Measurements from ENCODE around the gene RPL15.

GRCh38 chr3:23884481-23884880, 32.5 kb upstream of the RPL15 start:
- TF ChIP-seq CTCF (IDR thresholded peaks at IDR 0.05) (peak; percentile 37), EZH2 (IDR thresholded peaks at IDR 0.05) (no peak), EZH2phosphoT487 (IDR thresholded peaks at IDR 0.05) (no peak)
